OCI-LY7 (cell line): ENCODE results near the gene DPH7.

Experiments
- CTCF ChIP-seq: fragments of 200-600 bp; sonication (generic); conservative IDR thresholded peaks from 2 replicates; pipeline ENCODE4 v1.5.1; 2014; ENCODE audit warnings: mild to moderate bottlenecking, antibody characterized with exemption, low read length, moderate library complexity, mixed read lengths
- EZH2phosphoT487 ChIP-seq: fragments of 200-600 bp; sonication (generic); IDR thresholded peaks from 2 replicates; pipeline ENCODE4 v1.6.1; 2018; ENCODE audit warnings: low read depth, borderline replicate concordance, mild to moderate bottlenecking, mixed run types, antibody characterized with exemption, low read length, moderate library complexity, mixed read lengths

GRCh38 chr9:137605121-137606004, 26.6 kb upstream of the DPH7 start, which contains the start of gene ARRDC1:
- TF ChIP-seq CTCF (no peak), EZH2phosphoT487 (no peak)
